Measurements from ENCODE around the gene APBB2. TPM values are rescaled to one million over a fixed set of nuclear protein-coding genes. Genes with fewer than 3 reads are reported as not detected.

APBB2 gene
- total RNA-seq, 1 experiment from 2014 or later = 17.7 TPM

GRCh38 chr4:41080976-41081375 lies 133.4 kb downstream of the APBB2 start:
- Mint-ChIP-seq H3K27me3 (ENCODE audit: unreplicated experiment) (no peaks in the 10 kb centered on the region), H3K4me1 (ENCODE audit: low read depth, unreplicated experiment) (peaks cover 6% of the 10 kb centered on the region), H3K36me3 (ENCODE audit: insufficient read depth, unreplicated experiment) (no peaks in the 10 kb centered on the region), H3K9me3 (ENCODE audit: low read depth, unreplicated experiment) (peaks cover 2% of the 10 kb centered on the region), H3K27ac (ENCODE audit: unreplicated experiment) (no peak overlapping the region), H3K4me3 (ENCODE audit: low read depth, unreplicated experiment) (no peak overlapping the region)
- TF ChIP-seq CTCF (IDR thresholded peaks at IDR 0.05; ENCODE audit: unreplicated experiment) = no peak
- no peak for DNase-seq
- CTCF ChIA-PET = no interaction called here
- no TSS peak for BruUV-seq (replicated peaks)
- intact Hi-C loops (cut with micrococcal nuclease; ENCODE audit: unreplicated experiment) = no loop called here

GRCh38 chr4:41079881-41080560 lies 134.3 kb downstream of the APBB2 start:
- TF ChIP-seq CTCF (IDR thresholded peaks at IDR 0.05; ENCODE audit: unreplicated experiment) = no peak
- Mint-ChIP-seq H3K36me3 (ENCODE audit: insufficient read depth, unreplicated experiment) (no peaks in the 10 kb centered on the region), H3K9me3 (ENCODE audit: low read depth, unreplicated experiment) (no peaks in the 10 kb centered on the region), H3K4me1 (ENCODE audit: low read depth, unreplicated experiment) (peaks cover 6% of the 10 kb centered on the region), H3K27ac (ENCODE audit: unreplicated experiment) (no peak overlapping the region), H3K4me3 (ENCODE audit: low read depth, unreplicated experiment) (no peak overlapping the region), H3K27me3 (ENCODE audit: unreplicated experiment) (no peaks in the 10 kb centered on the region)
- BruUV-seq (replicated peaks) = no TSS peak
- CTCF ChIA-PET = interaction anchor here (0.7 kb wide), 1 partner anchor 247 kb away, joined by 4 read pairs; no protein-coding TSS in a partner anchor
- no peak for DNase-seq
- intact Hi-C loops (cut with micrococcal nuclease; ENCODE audit: unreplicated experiment) = no loop called here

- peaks cover 6% of the 10 kb centered on the region for H3K4me1 Mint-ChIP-seq (ENCODE audit: low read depth, unreplicated experiment)
- TF ChIP-seq CTCF (IDR thresholded peaks at IDR 0.05; ENCODE audit: unreplicated experiment) = no peak
Observed at GRCh38 chr4:41077628-41078027, 136.7 kb downstream of the APBB2 start.

GRCh38 chr4:41076481-41076880 lies 137.9 kb downstream of the APBB2 start:
- intact Hi-C loops (cut with micrococcal nuclease; ENCODE audit: unreplicated experiment) = no loop called here
- BruUV-seq (replicated peaks) = no TSS peak

More at GRCh38 chr4:41077628-41078027, 136.7 kb downstream of the APBB2 start:
- no peaks in the 10 kb centered on the region for H3K36me3 Mint-ChIP-seq (ENCODE audit: insufficient read depth, unreplicated experiment)
- no TSS peak for BruUV-seq (replicated peaks)
- H3K27me3 Mint-ChIP-seq (ENCODE audit: unreplicated experiment) = no peaks in the 10 kb centered on the region
- H3K9me3 Mint-ChIP-seq (ENCODE audit: low read depth, unreplicated experiment) = no peaks in the 10 kb centered on the region
- no peak overlapping the region for H3K27ac Mint-ChIP-seq (ENCODE audit: unreplicated experiment)
- H3K4me3 Mint-ChIP-seq (ENCODE audit: low read depth, unreplicated experiment) = no peak overlapping the region
- DNase-seq = no peak
- intact Hi-C loops (cut with micrococcal nuclease; ENCODE audit: unreplicated experiment) = no loop called here
- CTCF ChIA-PET = no interaction called here

More at GRCh38 chr4:41076481-41076880, 137.9 kb downstream of the APBB2 start:
- no peak for TF ChIP-seq CTCF (IDR thresholded peaks at IDR 0.05; ENCODE audit: unreplicated experiment)
- no peak for DNase-seq
- Mint-ChIP-seq H3K36me3 (ENCODE audit: insufficient read depth, unreplicated experiment) (no peaks in the 10 kb centered on the region), H3K27me3 (ENCODE audit: unreplicated experiment) (no peaks in the 10 kb centered on the region), H3K27ac (ENCODE audit: unreplicated experiment) (no peak overlapping the region), H3K4me3 (ENCODE audit: low read depth, unreplicated experiment) (no peak overlapping the region), H3K9me3 (ENCODE audit: low read depth, unreplicated experiment) (no peaks in the 10 kb centered on the region), H3K4me1 (ENCODE audit: low read depth, unreplicated experiment) (peaks cover 6% of the 10 kb centered on the region)
- CTCF ChIA-PET = no interaction called here
